PC-3 (cell line): ENCODE measurements around the gene VIPR2. TPM values are rescaled to one million over a fixed set of nuclear protein-coding genes. Genes with fewer than 3 reads are reported as not detected.

ENCODE experiments used
- ATAC-seq: fragments of 200-7000 bp; cut with Tn5 transposase; 2 replicates; pipeline ENCODE4 v1.9.1; 2020; ENCODE audit warnings: mild to moderate bottlenecking, moderate library complexity
- BruUV-seq: library from RNA; stranded (reverse); fragments of 400-500 nt; replicated peaks from 2 replicates; lab custom pipeline; 2021; lab: Mats Ljungman, UMichigan
- CTCF ChIA-PET: fragments of 300-600 bp; sonication (Branson Sonifier 250); formaldehyde crosslinking; loops from one replicate; lab custom pipeline; 2022; ENCODE audit warnings: antibody characterized with exemption; lab: Charles Lee
- POLR2A ChIA-PET: fragments of 300-600 bp; sonication (Branson Sonifier 250); formaldehyde crosslinking; loops from one replicate; lab custom pipeline; 2022; ENCODE audit warnings: antibody characterized with exemption; ENCODE audit not compliant: unreplicated experiment; lab: Charles Lee
- DNase-seq: peaks from one replicate; pipeline ENCODE4 v3.0.0-alpha.2; 2015
- H2AFZ ChIP-seq: fragments of 300-600 bp; sonication (generic); 2 replicates; pipeline ENCODE4 v1.6.0; 2016; ENCODE audit warnings: antibody characterized with exemption, low read length
- H3F3A ChIP-seq: fragments of 300-600 bp; sonication (generic); one replicate; pipeline ENCODE4 v1.6.0; 2017; ENCODE audit warnings: antibody characterized with exemption, low read length, control low read depth, mild to moderate bottlenecking; ENCODE audit not compliant: unreplicated experiment
- H3K27ac ChIP-seq: fragments of 300-600 bp; sonication (generic); 2 replicates; pipeline ENCODE4 v1.5.1; 2016; ENCODE audit warnings: mild to moderate bottlenecking, low read length
- H3K27me3 ChIP-seq: fragments of 300-600 bp; sonication (generic); 2 replicates; pipeline ENCODE4 v1.6.1; 2016; ENCODE audit warnings: low read length, mixed read lengths
- H3K36me3 ChIP-seq: fragments of 300-600 bp; sonication (generic); 2 replicates; pipeline ENCODE4 v1.6.1; 2016; ENCODE audit warnings: low read depth, mixed run types, low read length, mixed read lengths
- H3K4me1 ChIP-seq: fragments of 300-600 bp; sonication (generic); 2 replicates; pipeline ENCODE4 v1.5.1; 2016; ENCODE audit warnings: low read length; ENCODE audit not compliant: insufficient read depth
- H3K4me2 ChIP-seq: fragments of 300-600 bp; sonication (generic); 2 replicates; pipeline ENCODE4 v1.6.0; 2016; ENCODE audit warnings: low read length
- H3K4me3 ChIP-seq: fragments of 300-600 bp; sonication (generic); 2 replicates; pipeline ENCODE4 v1.5.1; 2016; ENCODE audit warnings: mild to moderate bottlenecking, low read length, mixed read lengths
- H3K79me2 ChIP-seq: fragments of 300-600 bp; sonication (generic); 2 replicates; pipeline ENCODE4 v1.6.1; 2017; ENCODE audit warnings: low read length, mixed read lengths
- H3K9ac ChIP-seq: fragments of 300-600 bp; sonication (generic); 2 replicates; pipeline ENCODE4 v1.6.0; 2016; ENCODE audit warnings: mild to moderate bottlenecking, low read length
- H3K9me2 ChIP-seq: fragments of 300-600 bp; sonication (generic); replicated peaks from 2 replicates; pipeline ENCODE4 v1.6.1; 2016; ENCODE audit warnings: mixed run types, low read length, mixed read lengths
- H3K9me3 ChIP-seq: fragments of 300-600 bp; sonication (generic); 2 replicates; pipeline ENCODE4 v1.6.1; 2016; ENCODE audit warnings: low read length, mixed read lengths
- H4K20me1 ChIP-seq: fragments of 300-600 bp; sonication (generic); 2 replicates; pipeline ENCODE4 v1.6.1; 2016; ENCODE audit warnings: low read length, mixed read lengths
- CTCF ChIP-seq: fragments of 300-600 bp; sonication (generic); conservative IDR thresholded peaks from 2 replicates; pipeline ENCODE4 v1.5.1; 2017; ENCODE audit warnings: antibody characterized with exemption, low read depth, mild to moderate bottlenecking, low read length
- EZH2 ChIP-seq: fragments of 300-600 bp; sonication (generic); IDR thresholded peaks from one replicate; pipeline ENCODE4 v1.6.1; 2017; ENCODE audit warnings: antibody characterized with exemption, mild to moderate bottlenecking, low read length; ENCODE audit not compliant: unreplicated experiment
- EZH2phosphoT487 ChIP-seq: fragments of 300-600 bp; sonication (generic); IDR thresholded peaks from 2 replicates; pipeline ENCODE4 v1.6.1; 2018; ENCODE audit warnings: mild to moderate bottlenecking, antibody characterized with exemption, low read length, borderline replicate concordance
- intact Hi-C: fragments of 100-400 bp; cut with micrococcal nuclease; formaldehyde crosslinking; loops from 2 replicates; pipeline ENCODE4 v1.9.0; 2023
- total RNA-seq: library from RNA; depleted of rRNA; stranded (reverse); fragments of >200 nt; gene quantifications from 2 replicates; pipeline ENCODE4 v1.2.3, GENCODE V29; 2014

VIPR2 gene
- total RNA-seq, 1 experiment from 2014 or later: not detected

DNA sequence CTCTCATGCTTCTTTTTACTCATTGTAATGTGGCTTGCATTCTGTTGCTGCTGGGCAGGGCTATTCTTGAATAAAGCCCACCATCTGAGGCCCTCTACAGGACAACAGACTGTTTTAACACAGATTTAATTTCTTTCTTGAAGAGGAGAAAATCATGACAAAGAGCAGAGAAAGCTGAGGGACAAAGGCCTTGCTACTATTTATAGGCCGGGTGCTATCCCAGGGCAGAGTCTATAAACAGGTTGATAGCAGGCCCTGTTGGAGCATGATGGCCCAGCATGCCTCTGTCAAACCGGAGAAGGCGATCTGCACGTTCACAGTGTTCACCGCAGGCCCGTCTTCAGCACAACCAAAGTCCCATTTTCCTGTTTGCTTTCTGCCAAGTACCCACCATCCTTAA, 3.0 kb downstream of the VIPR2 start:
- no peaks in the 10 kb centered on the region for H4K20me1 ChIP-seq
- no peaks in the 10 kb centered on the region for H3K79me2 ChIP-seq
- ChIA-PET CTCF (no interaction called here), POLR2A (no interaction called here)
- 0 out of 2 replicates have a peak, but pooled peaks have one; percentile 11 for TF ChIP-seq CTCF
- no peak for TF ChIP-seq EZH2
- no peak for TF ChIP-seq EZH2phosphoT487
- H3K27ac ChIP-seq: no peak overlapping the region
- no peak overlapping the region for H2AFZ ChIP-seq
- H3K9me3 ChIP-seq: no peaks in the 10 kb centered on the region
- no peak overlapping the region for H3K9ac ChIP-seq
- no peaks in the 10 kb centered on the region for H3K36me3 ChIP-seq
- no peak for ATAC-seq
- H3F3A ChIP-seq: no peaks in the 10 kb centered on the region
- no peak overlapping the region for H3K4me3 ChIP-seq
- no TSS peak for BruUV-seq
- H3K9me2 ChIP-seq: no peaks in the 10 kb centered on the region
- intact Hi-C loops: no loop called here
- no peak overlapping the region for H3K4me2 ChIP-seq
- no peaks in the 10 kb centered on the region for H3K4me1 ChIP-seq
- H3K27me3 ChIP-seq: peaks cover 52% of the 10 kb centered on the region
- DNase-seq: no peak

DNA sequence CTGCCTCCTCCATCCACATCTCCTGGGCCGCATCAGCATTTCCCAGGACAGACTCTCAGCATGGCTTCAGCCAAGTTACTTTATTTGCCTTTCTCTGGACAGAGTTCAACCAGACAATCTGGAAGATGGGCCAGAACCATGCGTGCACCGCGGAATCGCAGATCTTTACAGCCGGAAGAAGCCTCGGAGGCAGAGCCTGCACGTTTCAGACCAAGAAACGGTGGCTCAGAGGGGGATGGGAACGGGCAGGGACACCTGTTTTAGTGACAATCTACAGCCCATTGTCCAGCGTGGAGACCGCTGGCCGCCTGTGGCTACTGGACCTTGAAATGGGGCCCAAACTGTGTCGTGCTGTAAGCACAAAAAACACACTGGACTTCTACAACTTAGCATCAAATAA, 3.5 kb downstream of the VIPR2 start:
- TF ChIP-seq EZH2phosphoT487 (no peak), CTCF (no peak), EZH2 (no peak)
- BruUV-seq: no TSS peak

GRCh38 chr7:159140170-159140910, 4.3 kb downstream of the VIPR2 start:
- TF ChIP-seq CTCF: no peak
- TF ChIP-seq EZH2phosphoT487: no peak
- TF ChIP-seq EZH2: no peak
- H3K36me3 ChIP-seq: no peaks in the 10 kb centered on the region
- no peak overlapping the region for H2AFZ ChIP-seq
- no peak overlapping the region for H3K4me2 ChIP-seq
- H3K9ac ChIP-seq: no peak overlapping the region
- H4K20me1 ChIP-seq: no peaks in the 10 kb centered on the region
- H3K9me2 ChIP-seq: no peaks in the 10 kb centered on the region
- no peaks in the 10 kb centered on the region; the same call in 1 of the 2 replicates for H3K4me1 ChIP-seq
- no peak overlapping the region for H3K4me3 ChIP-seq
- H3K9me3 ChIP-seq: no peaks in the 10 kb centered on the region
- ChIA-PET CTCF (no interaction called here), POLR2A (no interaction called here)
- no peak for DNase-seq
- intact Hi-C loops: no loop called here
- H3K27ac ChIP-seq: no peak overlapping the region
- peaks cover 49% of the 10 kb centered on the region for H3K27me3 ChIP-seq
- no TSS peak for BruUV-seq
- H3F3A ChIP-seq: no peaks in the 10 kb centered on the region
- H3K79me2 ChIP-seq: no peaks in the 10 kb centered on the region
- ATAC-seq: no peak

More for the DNA sequence above, 3.5 kb downstream of the VIPR2 start:
- Histone ChIP-seq H3K4me3 (no peak overlapping the region), H3K36me3 (no peaks in the 10 kb centered on the region), H3K27me3 (peaks cover 52% of the 10 kb centered on the region), H3K4me1 (no peaks in the 10 kb centered on the region; the same call in 1 of the 2 replicates), H3F3A (no peaks in the 10 kb centered on the region), H2AFZ (no peak overlapping the region), H3K4me2 (no peak overlapping the region), H3K9me2 (no peaks in the 10 kb centered on the region), H3K9me3 (no peaks in the 10 kb centered on the region), H3K27ac (no peak overlapping the region), H3K9ac (no peak overlapping the region), H3K79me2 (no peaks in the 10 kb centered on the region), H4K20me1 (no peaks in the 10 kb centered on the region)
- DNase-seq: no peak
- ChIA-PET POLR2A (no interaction called here), CTCF (no interaction called here)
- intact Hi-C loops: no loop called here
- no peak for ATAC-seq
